Neuronal stem cell (in vitro differentiated cells): ENCODE results near the gene IRAK1.

Experiments used
- DNase-seq: peaks from one replicate; pipeline ENCODE4 v3.0.0-alpha.2; 2013; ENCODE audit warnings: low spot score
- H2AFZ ChIP-seq: one replicate; pipeline ENCODE4 v1.6.1; 2013; ENCODE audit warnings: mild to moderate bottlenecking, low read length, inconsistent platforms
- H2AK5ac ChIP-seq: 2 replicates; pipeline ENCODE4 v1.6.1; 2013; ENCODE audit warnings: low read depth, mild to moderate bottlenecking, inconsistent platforms, low read length, moderate library complexity, mixed read lengths
- H2BK120ac ChIP-seq: 2 replicates; pipeline ENCODE4 v1.6.1; 2013; ENCODE audit warnings: low read depth, mild to moderate bottlenecking, inconsistent platforms, low read length, moderate library complexity, mixed read lengths
- H2BK12ac ChIP-seq: one replicate; pipeline ENCODE4 v1.6.1; 2013; ENCODE audit warnings: low read length, inconsistent platforms
- H2BK15ac ChIP-seq: 2 replicates; pipeline ENCODE4 v1.6.1; 2013; ENCODE audit warnings: mild to moderate bottlenecking, low read length, inconsistent platforms, mixed read lengths
- H2BK5ac ChIP-seq: one replicate; pipeline ENCODE4 v1.6.1; 2013; ENCODE audit warnings: inconsistent platforms, mild to moderate bottlenecking, low read length, moderate library complexity
- H3K14ac ChIP-seq: one replicate; pipeline ENCODE4 v1.6.1; 2013; ENCODE audit warnings: low read length, inconsistent platforms
- H3K18ac ChIP-seq: 2 replicates; pipeline ENCODE4 v1.6.1; 2013; ENCODE audit warnings: low read length, inconsistent platforms
- H3K23ac ChIP-seq: 2 replicates; pipeline ENCODE4 v1.6.1; 2013; ENCODE audit warnings: low read depth, mild to moderate bottlenecking, mixed read lengths, low read length, inconsistent platforms; ENCODE audit not compliant: poor library complexity
- H3K27ac ChIP-seq: replicated peaks from 3 replicates; pipeline ENCODE4 v1.5.1; 2013; ENCODE audit warnings: low read length, inconsistent platforms
- H3K27me3 ChIP-seq, 3 experiments: 2 replicates each; pipeline ENCODE4 v1.6.1; 2013; ENCODE audit warnings: low read length in 3 of 3, mild to moderate bottlenecking in 2 of 3, inconsistent platforms in 1 of 3, low read depth in 1 of 3, mixed read lengths in 1 of 3, moderate library complexity in 1 of 3; ENCODE audit not compliant: control insufficient read depth in 3 of 3, insufficient read depth in 3 of 3
- H3K36me3 ChIP-seq, 2 donors: replicated peaks in 1 of 2; 2 replicates each; pipeline ENCODE4 v1.6.1; 2013; ENCODE audit warnings: low read length in 2 of 2; ENCODE audit not compliant: control insufficient read depth in 2 of 2, insufficient read depth in 2 of 2
- H3K4ac ChIP-seq: 2 replicates; pipeline ENCODE4 v1.6.1; 2013; ENCODE audit warnings: inconsistent platforms, mild to moderate bottlenecking, low read length, moderate library complexity
- H3K4me1 ChIP-seq, 2 donors: 1 replicate in 1 of 2; 2 replicates in 1 of 2; pipeline ENCODE4 v1.6.1; 2013; ENCODE audit warnings: low read length in 2 of 2, low read depth in 1 of 2; ENCODE audit not compliant: control insufficient read depth in 2 of 2, insufficient read depth in 1 of 2
- H3K4me2 ChIP-seq: one replicate; pipeline ENCODE4 v1.6.1; 2013; ENCODE audit warnings: mild to moderate bottlenecking, low read length, inconsistent platforms; ENCODE audit not compliant: insufficient read depth, poor library complexity, severe bottlenecking
- H3K4me3 ChIP-seq, 2 donors: 2 replicates each; pipeline ENCODE4 v1.5.1; 2013; ENCODE audit warnings: low read length in 2 of 2, mild to moderate bottlenecking in 2 of 2, inconsistent platforms in 1 of 2, moderate library complexity in 1 of 2
- H3K79me1 ChIP-seq: one replicate; pipeline ENCODE4 v1.6.1; 2013; ENCODE audit warnings: low read depth, mild to moderate bottlenecking, inconsistent platforms, low read length, moderate library complexity
- H3K9ac ChIP-seq: one replicate; pipeline ENCODE4 v1.6.1; 2013; ENCODE audit warnings: mild to moderate bottlenecking, low read depth, low read length, inconsistent platforms; ENCODE audit not compliant: poor library complexity
- H3K9me3 ChIP-seq, 2 donors: replicated peaks in 1 of 2; 2 replicates each; pipeline versions ENCODE3 to v1.6.1; 2013; ENCODE audit warnings: low read length in 2 of 2, mild to moderate bottlenecking in 2 of 2, inconsistent platforms in 1 of 2, low read depth in 1 of 2, mixed read lengths in 1 of 2, moderate library complexity in 1 of 2; ENCODE audit not compliant: control insufficient read depth in 2 of 2, insufficient read depth in 1 of 2
- H4K8ac ChIP-seq: one replicate; pipeline ENCODE4 v1.6.1; 2013; ENCODE audit warnings: low read depth, mild to moderate bottlenecking, inconsistent platforms, low read length, moderate library complexity
- H4K91ac ChIP-seq: one replicate; pipeline ENCODE4 v1.6.1; 2013; ENCODE audit warnings: low read length, low read depth, mild to moderate bottlenecking, inconsistent platforms; ENCODE audit not compliant: poor library complexity
- WGBS, 2 donors: extraction: QIAGEN DNeasy Blood & Tissue Kit; methylation state at CpG; one replicate each; pipeline ENCODE4 v1.1.7; 2013; ENCODE audit warnings: missing lambda C conversion rate in 2 of 2, mixed read lengths in 1 of 2; ENCODE audit not compliant: insufficient read length in 2 of 2, insufficient replicate concordance in 1 of 2; ENCODE audit errors: extremely low coverage in 2 of 2; 5-methylcytosine and 5-hydroxymethylcytosine counted together

IRAK1 gene

GRCh38 chrX:154057791-154058190 lies 38.1 kb upstream of the IRAK1 start:
- no peak overlapping the region for H3K23ac ChIP-seq
- H2AFZ ChIP-seq, result no peak overlapping the region
- H3K4ac ChIP-seq, result no peak overlapping the region
- no peaks in the 10 kb centered on the region for H3K9me3 ChIP-seq
- H3K27me3 ChIP-seq, result peaks cover 0 to 36% (median 0%) of the 10 kb centered on the region in 3 experiments
- H2BK12ac ChIP-seq, result no peak overlapping the region
- no peaks in the 10 kb centered on the region for H3K4me1 ChIP-seq
- H2BK5ac ChIP-seq, result no peak overlapping the region
- no CpG with 5 or more reads among the region's 1 CpG for WGBS, 2 donors
- no peak overlapping the region for H3K18ac ChIP-seq
- H3K36me3 ChIP-seq, result peaks cover 4 to 30% of the 10 kb centered on the region in 2 donors
- H4K8ac ChIP-seq, result no peak overlapping the region
- no peak overlapping the region for H2BK15ac ChIP-seq
- no peak overlapping the region for H4K91ac ChIP-seq
- no peak overlapping the region for H3K27ac ChIP-seq
- no peak overlapping the region for H3K4me3 ChIP-seq
- DNase-seq, result no peak
- no peak overlapping the region for H3K14ac ChIP-seq
- H2AK5ac ChIP-seq, result no peak overlapping the region
- no peak overlapping the region for H3K4me2 ChIP-seq
- H3K79me1 ChIP-seq, result peaks cover 4% of the 10 kb centered on the region
- H2BK120ac ChIP-seq, result no peak overlapping the region
- H3K9ac ChIP-seq, result no peak overlapping the region

- H3K36me3 ChIP-seq, result peaks cover 4 to 30% of the 10 kb centered on the region in 2 donors
- no peak overlapping the region for H3K27ac ChIP-seq
- H2BK15ac ChIP-seq, result no peak overlapping the region
- H3K23ac ChIP-seq, result no peak overlapping the region
- no peak for DNase-seq
- H3K4me1 ChIP-seq, result no peaks in the 10 kb centered on the region
- no peak overlapping the region for H4K91ac ChIP-seq
- H3K4me3 ChIP-seq, result no peak overlapping the region
- no peak overlapping the region for H2BK5ac ChIP-seq
- no peak overlapping the region for H3K14ac ChIP-seq
- H3K27me3 ChIP-seq, result peaks cover 0 to 32% (median 0%) of the 10 kb centered on the region in 3 experiments
- no peak overlapping the region for H2AK5ac ChIP-seq
- no peaks in the 10 kb centered on the region for H3K9me3 ChIP-seq
- H3K18ac ChIP-seq, result no peak overlapping the region
- peaks cover 4% of the 10 kb centered on the region for H3K79me1 ChIP-seq
- no peak overlapping the region for H2AFZ ChIP-seq
- WGBS, 2 donors, result no CpG with 5 or more reads among the region's 8 CpGs
- H3K4ac ChIP-seq, result no peak overlapping the region
- H3K9ac ChIP-seq, result no peak overlapping the region
- no peak overlapping the region for H2BK12ac ChIP-seq
- H4K8ac ChIP-seq, result no peak overlapping the region
- no peak overlapping the region for H2BK120ac ChIP-seq
- H3K4me2 ChIP-seq, result no peak overlapping the region
Measured at GRCh38 chrX:154056770-154057241, 37.1 kb upstream of the IRAK1 start.

DNA sequence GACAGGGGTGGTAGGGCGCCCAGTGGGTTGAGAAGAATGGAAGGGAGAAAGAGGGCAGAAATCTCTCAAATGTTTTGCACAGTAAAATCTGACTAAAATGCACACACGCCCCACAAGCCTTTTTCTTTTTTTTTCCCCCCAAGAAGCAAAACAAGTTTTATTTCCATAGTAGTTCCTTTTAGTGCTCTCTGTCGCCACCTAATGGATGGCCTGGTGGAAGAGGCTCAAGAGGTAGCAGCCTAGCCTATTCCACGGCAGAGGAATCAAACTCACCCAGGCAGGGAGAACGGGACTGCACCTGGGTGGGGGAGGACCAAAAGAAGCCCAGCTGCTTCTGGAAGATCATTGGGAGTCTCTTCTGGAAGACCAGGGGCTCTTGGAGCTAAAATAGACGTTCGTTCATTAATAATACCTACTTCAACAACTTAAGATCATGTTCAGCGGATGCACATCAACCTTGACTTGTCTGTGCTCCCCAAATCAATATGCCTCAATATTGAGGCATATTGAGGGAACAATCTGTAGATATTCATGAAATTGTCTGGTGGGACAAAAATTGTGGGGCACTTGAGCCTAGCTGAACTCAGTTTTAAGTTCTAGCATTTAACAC lies 31.6 kb upstream of the IRAK1 start:
- H3K27me3 ChIP-seq, result peaks cover 0 to 19% (median 0%) of the 10 kb centered on the region in 3 experiments
- no peak overlapping the region for H3K4me3 ChIP-seq
- peak; percentile 24 for DNase-seq
- no peak overlapping the region for H3K18ac ChIP-seq
- no peak overlapping the region for H2AK5ac ChIP-seq
- peaks cover 2% of the 10 kb centered on the region for H3K79me1 ChIP-seq
- no peak overlapping the region for H2BK5ac ChIP-seq
- H3K4me2 ChIP-seq, result no peak overlapping the region
- H3K14ac ChIP-seq, result no peak overlapping the region
- H4K8ac ChIP-seq, result no peak overlapping the region
- H2AFZ ChIP-seq, result no peak overlapping the region
- no peak overlapping the region for H3K27ac ChIP-seq
- H2BK120ac ChIP-seq, result no peak overlapping the region
- H3K36me3 ChIP-seq, result peaks cover 0 to 19% of the 10 kb centered on the region in 2 donors
- no peak overlapping the region for H3K4ac ChIP-seq
- no peak overlapping the region for H4K91ac ChIP-seq
- peaks cover 0 to 9% of the 10 kb centered on the region in 2 donors for H3K4me1 ChIP-seq
- WGBS, 2 donors, result no CpG with 5 or more reads among the region's 8 CpGs
- H2BK15ac ChIP-seq, result no peak overlapping the region
- no peak overlapping the region for H3K9ac ChIP-seq
- no peak overlapping the region for H3K23ac ChIP-seq
- H2BK12ac ChIP-seq, result no peak overlapping the region
- H3K9me3 ChIP-seq, result no peaks in the 10 kb centered on the region

- Histone ChIP-seq H3K4ac (no peak overlapping the region), H2BK5ac (no peak overlapping the region), H2BK15ac (no peak overlapping the region), H3K4me1 (peaks cover 0 to 10% of the 10 kb centered on the region in 2 donors), H2AFZ (no peak overlapping the region), H3K4me2 (no peak overlapping the region), H3K23ac (no peak overlapping the region), H2BK12ac (no peak overlapping the region), H3K4me3 (no peak overlapping the region), H3K36me3 (peaks cover 0 to 16% of the 10 kb centered on the region in 2 donors), H3K18ac (no peak overlapping the region), H3K27ac (no peak overlapping the region), H4K8ac (no peak overlapping the region), H2BK120ac (no peak overlapping the region), H3K14ac (no peak overlapping the region), H3K27me3 (peaks cover 0 to 21% (median 0%) of the 10 kb centered on the region in 3 experiments), H3K9ac (no peak overlapping the region), H3K9me3 (no peaks in the 10 kb centered on the region), H3K79me1 (peaks cover 4% of the 10 kb centered on the region), H2AK5ac (no peak overlapping the region), H4K91ac (no peak overlapping the region)
- no CpG with 5 or more reads among the region's 7 CpGs for WGBS, 2 donors
- DNase-seq, result no peak
Measured at GRCh38 chrX:154050113-154050495, 30.4 kb upstream of the IRAK1 start.
